ENCODE data around the gene EXOSC1. TPM values are rescaled to one million over a fixed set of nuclear protein-coding genes. Genes with fewer than 3 reads are reported as not detected.

The EXOSC1 gene, protein sequence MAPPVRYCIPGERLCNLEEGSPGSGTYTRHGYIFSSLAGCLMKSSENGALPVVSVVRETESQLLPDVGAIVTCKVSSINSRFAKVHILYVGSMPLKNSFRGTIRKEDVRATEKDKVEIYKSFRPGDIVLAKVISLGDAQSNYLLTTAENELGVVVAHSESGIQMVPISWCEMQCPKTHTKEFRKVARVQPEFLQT
- 10 to 100 TPM; 24.0 to 35.1 (median 28.5) TPM for total RNA-seq

GRCh38 chr10:97445722-97446639 is at the start of gene EXOSC1, which contains the start of gene ZDHHC16:
EXOSC1 (minus strand) TSS chr10:97446006; CDS start chr10:97445985, 21 bp downstream.
ZDHHC16 (plus strand) TSS chr10:97446175; CDS start chr10:97451676, 5,501 bp downstream.
- Histone ChIP-seq H3K9me3 (no peaks in the 10 kb centered on the region), H3K27ac (peak within 1 kb of the TSS; percentile 67), H3K4me1 (peaks cover 50% of the 10 kb centered on the region), H3K36me3 (peaks cover 6% of the 10 kb centered on the region), H3K4me3 (peak within 1 kb of the TSS; percentile 79), H3K27me3 (no peaks in the 10 kb centered on the region)
- DNase-seq (ENCODE audit: low spot score in 2 of 2), result peak; percentile 94 to 95
- 0% methylated on average over 37 of the region's 66 CpGs for WGBS
- no peak for TF ChIP-seq EP300 (IDR thresholded peaks at IDR 0.05)
- TF ChIP-seq POLR2AphosphoS5 (IDR thresholded peaks at IDR 0.05), result peak in 2 of 3 donors; percentile 36 to 54
- TF ChIP-seq, protein P1, sequence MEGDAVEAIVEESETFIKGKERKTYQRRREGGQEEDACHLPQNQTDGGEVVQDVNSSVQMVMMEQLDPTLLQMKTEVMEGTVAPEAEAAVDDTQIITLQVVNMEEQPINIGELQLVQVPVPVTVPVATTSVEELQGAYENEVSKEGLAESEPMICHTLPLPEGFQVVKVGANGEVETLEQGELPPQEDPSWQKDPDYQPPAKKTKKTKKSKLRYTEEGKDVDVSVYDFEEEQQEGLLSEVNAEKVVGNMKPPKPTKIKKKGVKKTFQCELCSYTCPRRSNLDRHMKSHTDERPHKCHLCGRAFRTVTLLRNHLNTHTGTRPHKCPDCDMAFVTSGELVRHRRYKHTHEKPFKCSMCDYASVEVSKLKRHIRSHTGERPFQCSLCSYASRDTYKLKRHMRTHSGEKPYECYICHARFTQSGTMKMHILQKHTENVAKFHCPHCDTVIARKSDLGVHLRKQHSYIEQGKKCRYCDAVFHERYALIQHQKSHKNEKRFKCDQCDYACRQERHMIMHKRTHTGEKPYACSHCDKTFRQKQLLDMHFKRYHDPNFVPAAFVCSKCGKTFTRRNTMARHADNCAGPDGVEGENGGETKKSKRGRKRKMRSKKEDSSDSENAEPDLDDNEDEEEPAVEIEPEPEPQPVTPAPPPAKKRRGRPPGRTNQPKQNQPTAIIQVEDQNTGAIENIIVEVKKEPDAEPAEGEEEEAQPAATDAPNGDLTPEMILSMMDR (IDR thresholded peaks at IDR 0.05), result no peak
- TF ChIP-seq POLR2A (IDR thresholded peaks at IDR 0.05), result no peak

- H3K4me1 ChIP-seq, result peaks cover 47% of the 10 kb centered on the region
- WGBS, result 34% methylated on average over 7 of the region's 7 CpGs
- no peak overlapping the region for H3K27ac ChIP-seq
- TF ChIP-seq, protein P1 (IDR thresholded peaks at IDR 0.05), result no peak
- no peak for TF ChIP-seq POLR2AphosphoS5 (IDR thresholded peaks at IDR 0.05)
- TF ChIP-seq EP300 (IDR thresholded peaks at IDR 0.05), result no peak
- no peak for TF ChIP-seq POLR2A (IDR thresholded peaks at IDR 0.05)
- no peaks in the 10 kb centered on the region for H3K27me3 ChIP-seq
- H3K9me3 ChIP-seq, result no peaks in the 10 kb centered on the region
- H3K36me3 ChIP-seq, result peaks cover 2% of the 10 kb centered on the region
- DNase-seq (ENCODE audit: low spot score in 2 of 2), result no peak
- H3K4me3 ChIP-seq, result no peak overlapping the region
Measured at GRCh38 chr10:97494863-97495506, 49.2 kb upstream of the EXOSC1 start.

DNA sequence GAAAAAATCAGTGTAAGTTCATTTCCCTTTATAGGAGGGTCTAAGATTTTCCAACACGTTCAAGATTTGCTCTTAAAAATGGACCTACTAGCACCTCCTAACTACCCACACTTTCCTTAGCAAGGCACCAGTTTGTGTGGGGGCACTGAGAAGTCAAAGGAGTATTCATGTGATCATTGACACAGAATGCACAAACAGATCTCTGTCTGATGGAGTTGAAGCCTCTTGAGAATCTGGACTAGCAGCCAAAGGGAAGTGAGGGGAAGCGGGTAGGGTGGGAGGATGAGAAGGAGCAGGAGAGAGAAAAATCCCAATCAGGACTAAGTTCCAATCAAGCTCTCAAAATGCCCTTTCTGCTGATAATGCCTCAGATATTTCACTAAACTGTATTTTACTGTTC is 48.3 kb upstream of the EXOSC1 start:
- DNase-seq (ENCODE audit: low spot score in 2 of 2), result no peak
- TF ChIP-seq, protein P1 (IDR thresholded peaks at IDR 0.05), result no peak
- TF ChIP-seq POLR2AphosphoS5 (IDR thresholded peaks at IDR 0.05) (no peak), EP300 (IDR thresholded peaks at IDR 0.05) (no peak), POLR2A (IDR thresholded peaks at IDR 0.05) (no peak)
- Histone ChIP-seq H3K4me1 (peaks cover 44% of the 10 kb centered on the region), H3K27me3 (no peaks in the 10 kb centered on the region), H3K4me3 (no peak overlapping the region), H3K27ac (no peak overlapping the region), H3K36me3 (peaks cover 2% of the 10 kb centered on the region), H3K9me3 (no peaks in the 10 kb centered on the region)
- WGBS, result 33% methylated on average over 2 of the region's 2 CpGs

GRCh38 chr10:97490592-97490991 is 44.8 kb upstream of the EXOSC1 start:
- peaks cover 25% of the 10 kb centered on the region for H3K4me1 ChIP-seq
- no peak for DNase-seq (ENCODE audit: low spot score in 2 of 2)

More at GRCh38 chr10:97490592-97490991, 44.8 kb upstream of the EXOSC1 start:
- no peaks in the 10 kb centered on the region for H3K27me3 ChIP-seq
- WGBS, result 47% methylated on average over 2 of the region's 2 CpGs
- no peak overlapping the region for H3K27ac ChIP-seq
- no peaks in the 10 kb centered on the region for H3K9me3 ChIP-seq
- no peak for TF ChIP-seq EP300 (IDR thresholded peaks at IDR 0.05)
- no peak for TF ChIP-seq POLR2AphosphoS5 (IDR thresholded peaks at IDR 0.05)
- TF ChIP-seq, protein P1 (IDR thresholded peaks at IDR 0.05), result no peak
- TF ChIP-seq POLR2A (IDR thresholded peaks at IDR 0.05), result no peak
- no peak overlapping the region for H3K4me3 ChIP-seq
- H3K36me3 ChIP-seq, result peaks cover 2% of the 10 kb centered on the region
